ENCODE data around the gene TENT4A.

Gene TENT4A

DNA sequence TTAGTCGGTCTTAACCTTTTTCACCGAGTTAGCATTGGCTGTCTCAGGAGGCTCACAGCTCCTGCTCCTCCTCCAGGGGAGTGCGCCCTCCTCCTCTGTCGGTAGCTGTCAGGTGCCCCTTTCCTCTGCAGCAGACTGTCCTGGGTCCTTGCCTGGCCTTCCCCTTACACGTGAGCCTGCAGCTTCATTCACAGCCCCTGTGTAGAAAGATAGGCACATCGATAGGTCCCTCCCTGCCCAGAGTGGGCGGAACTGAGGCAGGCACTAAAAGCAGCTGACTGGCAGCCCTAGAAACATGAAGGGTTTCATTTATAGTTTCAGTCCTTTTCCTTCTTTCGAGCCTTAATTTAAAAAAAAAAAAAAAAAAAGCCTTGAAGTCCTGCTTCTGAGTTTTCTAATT lies 17.2 kb downstream of the TENT4A start:
- Histone ChIP-seq H3K4me2 (ENCODE audit: low read length) (peak overlapping the region; percentile 99), H3K9me3 (ENCODE audit: insufficient read depth, low read length) (no peaks in the 10 kb centered on the region), H3K27me3 (ENCODE audit: low read depth, low read length) (no peaks in the 10 kb centered on the region), H3K9ac (ENCODE audit: low read length) (peak overlapping the region; percentile 74), H4K20me1 (ENCODE audit: insufficient read depth, low read length) (peaks cover 58% of the 10 kb centered on the region), H3K4me3 (ENCODE audit: low read length) (peak overlapping the region; percentile 79), H3K79me2 (ENCODE audit: low read length) (peaks cover 97% of the 10 kb centered on the region), H3K4me1 (ENCODE audit: low read length) (peaks cover 86% of the 10 kb centered on the region), H3K36me3 (replicated peaks; ENCODE audit: low read depth, low read length) (peaks cover 23% of the 10 kb centered on the region), H3K27ac (ENCODE audit: low read length) (peak overlapping the region; percentile 95), H2AFZ (ENCODE audit: low read depth, low read length) (no peak overlapping the region)
- no peak for TF ChIP-seq EZH2phosphoT487 (IDR thresholded peaks at IDR 0.05; ENCODE audit: low read depth)
- TF ChIP-seq, protein P1, sequence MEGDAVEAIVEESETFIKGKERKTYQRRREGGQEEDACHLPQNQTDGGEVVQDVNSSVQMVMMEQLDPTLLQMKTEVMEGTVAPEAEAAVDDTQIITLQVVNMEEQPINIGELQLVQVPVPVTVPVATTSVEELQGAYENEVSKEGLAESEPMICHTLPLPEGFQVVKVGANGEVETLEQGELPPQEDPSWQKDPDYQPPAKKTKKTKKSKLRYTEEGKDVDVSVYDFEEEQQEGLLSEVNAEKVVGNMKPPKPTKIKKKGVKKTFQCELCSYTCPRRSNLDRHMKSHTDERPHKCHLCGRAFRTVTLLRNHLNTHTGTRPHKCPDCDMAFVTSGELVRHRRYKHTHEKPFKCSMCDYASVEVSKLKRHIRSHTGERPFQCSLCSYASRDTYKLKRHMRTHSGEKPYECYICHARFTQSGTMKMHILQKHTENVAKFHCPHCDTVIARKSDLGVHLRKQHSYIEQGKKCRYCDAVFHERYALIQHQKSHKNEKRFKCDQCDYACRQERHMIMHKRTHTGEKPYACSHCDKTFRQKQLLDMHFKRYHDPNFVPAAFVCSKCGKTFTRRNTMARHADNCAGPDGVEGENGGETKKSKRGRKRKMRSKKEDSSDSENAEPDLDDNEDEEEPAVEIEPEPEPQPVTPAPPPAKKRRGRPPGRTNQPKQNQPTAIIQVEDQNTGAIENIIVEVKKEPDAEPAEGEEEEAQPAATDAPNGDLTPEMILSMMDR (IDR thresholded peaks at IDR 0.05; ENCODE audit: low read depth, low read length): no peak

DNA sequence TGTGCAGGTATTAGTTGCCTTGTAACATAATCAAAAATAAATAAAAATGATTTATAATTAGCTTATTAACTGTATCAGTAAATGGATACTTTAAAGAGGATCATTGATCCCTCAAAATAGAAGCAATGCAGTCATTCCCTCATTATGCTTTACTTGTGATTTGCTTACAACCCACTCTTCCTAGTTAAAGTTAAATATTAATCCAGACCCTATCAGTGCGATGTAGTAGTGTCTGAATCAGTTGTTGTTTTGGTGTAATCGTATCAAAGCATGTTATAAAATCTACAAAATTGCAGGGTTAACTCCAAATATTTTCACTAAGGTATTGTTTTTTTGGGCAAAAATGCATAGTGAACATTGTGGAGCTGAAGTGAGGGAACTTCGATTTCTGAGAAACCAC lies 17.6 kb downstream of the TENT4A start:
- peak overlapping the region; percentile 79 for H3K4me3 ChIP-seq (ENCODE audit: low read length)
- TF ChIP-seq, protein P1 (IDR thresholded peaks at IDR 0.05; ENCODE audit: low read depth, low read length): no peak
- TF ChIP-seq EZH2phosphoT487 (IDR thresholded peaks at IDR 0.05; ENCODE audit: low read depth): no peak
- peaks cover 21% of the 10 kb centered on the region for H3K36me3 ChIP-seq (replicated peaks; ENCODE audit: low read depth, low read length)

GRCh38 chr5:6731465-6732237 lies 18.4 kb downstream of the TENT4A start:
- no peaks in the 10 kb centered on the region for H3K27me3 ChIP-seq (ENCODE audit: low read depth, low read length)
- peak overlapping the region; percentile 79; the same call in 1 of the 2 replicates for H3K4me3 ChIP-seq (ENCODE audit: low read length)
- peaks cover 51% of the 10 kb centered on the region for H4K20me1 ChIP-seq (ENCODE audit: insufficient read depth, low read length)
- H3K9ac ChIP-seq (ENCODE audit: low read length): 0 out of 2 replicates have a peak overlapping the region, but pooled peaks have one; percentile 36
- no peak overlapping the region for H2AFZ ChIP-seq (ENCODE audit: low read depth, low read length)
- peaks cover 20% of the 10 kb centered on the region for H3K36me3 ChIP-seq (replicated peaks; ENCODE audit: low read depth, low read length)
- peaks cover 97% of the 10 kb centered on the region for H3K79me2 ChIP-seq (ENCODE audit: low read length)
- H3K9me3 ChIP-seq (ENCODE audit: insufficient read depth, low read length): no peaks in the 10 kb centered on the region
- no peak overlapping the region for H3K27ac ChIP-seq (ENCODE audit: low read length)
- H3K4me1 ChIP-seq (ENCODE audit: low read length): peaks cover 94% of the 10 kb centered on the region
- H3K4me2 ChIP-seq (ENCODE audit: low read length): peak overlapping the region; percentile 99
- TF ChIP-seq, protein P1 (IDR thresholded peaks at IDR 0.05; ENCODE audit: low read depth, low read length): no peak
- no peak for TF ChIP-seq EZH2phosphoT487 (IDR thresholded peaks at IDR 0.05; ENCODE audit: low read depth)

More for the DNA sequence above, 17.6 kb downstream of the TENT4A start:
- Histone ChIP-seq H2AFZ (ENCODE audit: low read depth, low read length) (no peak overlapping the region), H3K4me2 (ENCODE audit: low read length) (peak overlapping the region; percentile 99), H3K79me2 (ENCODE audit: low read length) (peaks cover 97% of the 10 kb centered on the region), H3K27ac (ENCODE audit: low read length) (peak overlapping the region; percentile 95), H4K20me1 (ENCODE audit: insufficient read depth, low read length) (peaks cover 56% of the 10 kb centered on the region), H3K9me3 (ENCODE audit: insufficient read depth, low read length) (no peaks in the 10 kb centered on the region), H3K4me1 (ENCODE audit: low read length) (peaks cover 90% of the 10 kb centered on the region), H3K9ac (ENCODE audit: low read length) (peak overlapping the region; percentile 36), H3K27me3 (ENCODE audit: low read depth, low read length) (no peaks in the 10 kb centered on the region)

- H3K27me3 ChIP-seq (ENCODE audit: low read depth, low read length): no peaks in the 10 kb centered on the region
- H3K4me3 ChIP-seq (ENCODE audit: low read length): no peak overlapping the region
- H3K79me2 ChIP-seq (ENCODE audit: low read length): peaks cover 90% of the 10 kb centered on the region
- H3K9me3 ChIP-seq (ENCODE audit: insufficient read depth, low read length): no peaks in the 10 kb centered on the region
- no peak overlapping the region for H2AFZ ChIP-seq (ENCODE audit: low read depth, low read length)
- no peak overlapping the region for H3K27ac ChIP-seq (ENCODE audit: low read length)
- peaks cover 94% of the 10 kb centered on the region for H3K4me1 ChIP-seq (ENCODE audit: low read length)
- TF ChIP-seq EZH2phosphoT487 (IDR thresholded peaks at IDR 0.05; ENCODE audit: low read depth): no peak
- TF ChIP-seq, protein P1 (IDR thresholded peaks at IDR 0.05; ENCODE audit: low read depth, low read length): no peak
- peaks cover 24% of the 10 kb centered on the region for H3K36me3 ChIP-seq (replicated peaks; ENCODE audit: low read depth, low read length)
- H4K20me1 ChIP-seq (ENCODE audit: insufficient read depth, low read length): peaks cover 46% of the 10 kb centered on the region
- no peak overlapping the region for H3K9ac ChIP-seq (ENCODE audit: low read length)
- H3K4me2 ChIP-seq (ENCODE audit: low read length): no peak overlapping the region
These were observed 19.6 kb downstream of the TENT4A start for GRCh38 chr5:6732634-6733410.
